Activated CD4-positive, alpha-beta memory T cell treated with anti-CD3 and anti-CD28 coated beads, Interleukin-2, amount 10 ng/mL, durations not matched to agents 7 days and 5 days (primary cell): ENCODE data around the gene LCLAT1. TPM values are rescaled to one million over a fixed set of nuclear protein-coding genes. Genes with fewer than 3 reads are reported as not detected.

Experiments used
- CTCF ChIA-PET: fragments of 350-600 bp; sonication (Branson Sonifier 250); formaldehyde crosslinking; loops from one replicate; lab custom pipeline; 2021; ENCODE audit warnings: antibody characterized with exemption, inconsistent platforms; lab: Charles Lee
- POLR2A ChIA-PET: fragments of 350-600 bp; sonication (Branson Sonifier 250); formaldehyde crosslinking; loops from one replicate; lab custom pipeline; 2021; ENCODE audit warnings: antibody characterized with exemption; lab: Charles Lee
- DNase-seq: peaks from one replicate; pipeline ENCODE4 v3.0.0-alpha.2; 2020
- H3K27ac Mint-ChIP-seq: one replicate; pipeline ENCODE4 v1.8.0; 2021; ENCODE audit warnings: mild to moderate bottlenecking, mixed read lengths
- H3K27me3 Mint-ChIP-seq: one replicate; pipeline ENCODE4 v1.8.0; 2021; ENCODE audit warnings: mixed read lengths
- H3K36me3 Mint-ChIP-seq: one replicate; pipeline ENCODE4 v1.8.0; 2021; ENCODE audit warnings: low read depth, mixed read lengths
- H3K4me1 Mint-ChIP-seq: one replicate; pipeline ENCODE4 v1.8.0; 2021; ENCODE audit warnings: mixed read lengths
- H3K4me3 Mint-ChIP-seq: one replicate; pipeline ENCODE4 v1.8.0; 2021; ENCODE audit warnings: mild to moderate bottlenecking, mixed read lengths
- H3K9me3 Mint-ChIP-seq: one replicate; pipeline ENCODE4 v1.8.0; 2021; ENCODE audit warnings: mixed read lengths
- total RNA-seq, 2 experiments: library from RNA; stranded (reverse); gene quantifications; one replicate each; pipeline ENCODE4 v1.2.3, GENCODE V29; 2021

The LCLAT1 gene
- total RNA-seq, 2 experiments from 2014 or later: 17.0 to 17.6 TPM

DNA sequence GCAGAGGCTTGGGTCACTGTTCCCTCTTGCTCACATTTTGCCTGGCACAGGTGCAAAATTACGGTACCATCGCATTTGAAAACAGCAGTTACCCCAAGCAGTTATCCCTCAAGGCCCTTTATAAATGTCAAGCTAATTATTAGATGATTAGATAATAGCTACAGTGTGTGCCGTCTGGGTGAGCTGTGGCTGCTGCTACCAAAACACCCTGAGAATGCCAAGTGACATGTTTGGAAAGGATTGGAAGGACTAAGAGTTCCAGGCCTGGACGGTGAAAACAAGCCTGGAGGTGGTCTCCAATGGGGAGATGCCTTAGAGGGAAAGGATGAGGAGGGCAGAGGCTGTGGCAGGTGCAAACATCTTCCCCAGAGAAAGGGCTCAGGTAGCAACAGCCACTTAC is 239.6 kb downstream of the LCLAT1 start:
- no peak for DNase-seq
- Mint-ChIP-seq H3K27ac (no peak overlapping the region), H3K36me3 (no peaks in the 10 kb centered on the region), H3K9me3 (no peaks in the 10 kb centered on the region), H3K4me3 (no peak overlapping the region), H3K4me1 (no peaks in the 10 kb centered on the region), H3K27me3 (no peaks in the 10 kb centered on the region)
- POLR2A ChIA-PET: no interaction called here
- CTCF ChIA-PET: interaction anchor here (2.4 to 4.3 kb wide), 2 partner anchors 24 to 478 kb away, joined by 8 to 23 read pairs; no protein-coding TSS in a partner anchor

DNA sequence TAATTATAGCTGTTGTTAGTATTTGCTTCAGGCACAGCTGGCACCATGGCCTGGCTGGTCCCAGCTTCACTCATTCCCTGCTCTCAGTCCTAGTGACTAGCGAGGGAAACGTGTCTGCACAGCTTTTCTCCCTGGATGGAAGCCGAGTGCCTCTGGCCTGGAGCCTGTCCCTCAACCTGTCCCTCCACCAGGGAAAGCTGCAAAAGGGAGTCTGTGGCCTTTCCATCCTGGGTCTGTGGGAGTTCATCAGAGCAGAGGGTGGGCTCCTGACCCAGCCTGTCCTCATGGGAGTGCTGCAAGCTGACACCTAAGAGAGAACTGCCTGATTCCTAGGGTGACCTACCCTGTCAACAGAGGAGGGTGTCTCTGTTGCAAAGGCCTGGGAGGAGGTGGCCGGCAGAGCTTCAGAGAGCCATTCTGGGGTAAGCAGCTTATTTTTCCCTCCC is 241.9 kb downstream of the LCLAT1 start:
- no peak for DNase-seq
- Mint-ChIP-seq H3K27ac (no peak overlapping the region), H3K27me3 (no peaks in the 10 kb centered on the region), H3K36me3 (no peaks in the 10 kb centered on the region), H3K4me3 (no peak overlapping the region), H3K4me1 (no peaks in the 10 kb centered on the region), H3K9me3 (no peaks in the 10 kb centered on the region)
- ChIA-PET CTCF (interaction anchor here (0.8 to 4.3 kb wide), 3 partner anchors 12 to 480 kb away, joined by 3 to 23 read pairs (median 6); no protein-coding TSS in a partner anchor), POLR2A (no interaction called here)

GRCh38 chr2:30689496-30690125 is 242.6 kb downstream of the LCLAT1 start:
- Mint-ChIP-seq H3K4me1 (no peaks in the 10 kb centered on the region), H3K4me3 (no peak overlapping the region), H3K36me3 (no peaks in the 10 kb centered on the region), H3K27me3 (no peaks in the 10 kb centered on the region), H3K9me3 (no peaks in the 10 kb centered on the region), H3K27ac (no peak overlapping the region)
- DNase-seq: no peak
- POLR2A ChIA-PET: no interaction called here
- CTCF ChIA-PET: interaction anchor here (1.0 to 4.3 kb wide), 2 partner anchors 11 to 21 kb away, joined by 3 to 23 read pairs; no protein-coding TSS in a partner anchor

DNA sequence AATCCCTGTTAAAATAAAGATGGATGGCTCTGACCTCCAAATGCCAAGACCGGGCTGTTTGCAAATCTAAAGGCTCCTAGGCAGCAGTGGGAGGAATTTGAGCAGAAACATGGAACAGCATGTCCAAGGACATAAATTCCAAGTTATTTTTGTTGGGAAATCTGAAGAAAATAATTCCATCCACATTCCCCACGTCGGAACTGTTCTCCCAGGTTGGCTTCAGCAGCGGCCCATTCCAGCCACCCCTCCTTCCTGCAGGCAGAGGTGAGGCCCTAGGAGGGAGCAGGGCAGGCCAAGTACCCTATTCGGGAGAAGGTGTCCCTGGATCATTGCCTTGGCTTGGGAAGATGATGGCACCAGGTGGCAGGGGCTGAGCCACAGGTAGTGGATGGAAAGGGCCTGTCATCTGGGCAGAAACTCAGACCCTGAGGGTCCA is 243.1 kb downstream of the LCLAT1 start:
- peaks cover 3% of the 10 kb centered on the region for H3K27me3 Mint-ChIP-seq
- H3K4me1 Mint-ChIP-seq: no peaks in the 10 kb centered on the region
- no peak for DNase-seq
- H3K27ac Mint-ChIP-seq: no peak overlapping the region
- ChIA-PET POLR2A (no interaction called here), CTCF (no interaction called here)
- no peaks in the 10 kb centered on the region for H3K36me3 Mint-ChIP-seq
- H3K9me3 Mint-ChIP-seq: no peaks in the 10 kb centered on the region
- no peak overlapping the region for H3K4me3 Mint-ChIP-seq

- no peaks in the 10 kb centered on the region for H3K4me1 Mint-ChIP-seq
- no peaks in the 10 kb centered on the region for H3K36me3 Mint-ChIP-seq
- no peak overlapping the region for H3K27ac Mint-ChIP-seq
- no peak for DNase-seq
- H3K9me3 Mint-ChIP-seq: no peaks in the 10 kb centered on the region
- CTCF ChIA-PET: interaction anchor here (2.9 to 4.2 kb wide), 2 partner anchors 20 to 527 kb away, joined by 16 to 19 read pairs; no protein-coding TSS in a partner anchor
- POLR2A ChIA-PET: no interaction called here
- H3K27me3 Mint-ChIP-seq: peaks cover 3% of the 10 kb centered on the region
- H3K4me3 Mint-ChIP-seq: no peak overlapping the region
Measured at GRCh38 chr2:30691091-30691947, 244.3 kb downstream of the LCLAT1 start.

GRCh38 chr2:30691948-30692828 is 245.1 kb downstream of the LCLAT1 start:
- no peak for DNase-seq
- Mint-ChIP-seq H3K27ac (no peak overlapping the region), H3K4me1 (no peaks in the 10 kb centered on the region), H3K27me3 (peaks cover 3% of the 10 kb centered on the region), H3K9me3 (no peaks in the 10 kb centered on the region), H3K36me3 (no peaks in the 10 kb centered on the region), H3K4me3 (no peak overlapping the region)
- ChIA-PET CTCF (interaction anchor here (1.4 to 4.2 kb wide), 4 partner anchors 10 to 528 kb away, joined by 3 to 19 read pairs (median 13); no protein-coding TSS in a partner anchor), POLR2A (no interaction called here)

DNA sequence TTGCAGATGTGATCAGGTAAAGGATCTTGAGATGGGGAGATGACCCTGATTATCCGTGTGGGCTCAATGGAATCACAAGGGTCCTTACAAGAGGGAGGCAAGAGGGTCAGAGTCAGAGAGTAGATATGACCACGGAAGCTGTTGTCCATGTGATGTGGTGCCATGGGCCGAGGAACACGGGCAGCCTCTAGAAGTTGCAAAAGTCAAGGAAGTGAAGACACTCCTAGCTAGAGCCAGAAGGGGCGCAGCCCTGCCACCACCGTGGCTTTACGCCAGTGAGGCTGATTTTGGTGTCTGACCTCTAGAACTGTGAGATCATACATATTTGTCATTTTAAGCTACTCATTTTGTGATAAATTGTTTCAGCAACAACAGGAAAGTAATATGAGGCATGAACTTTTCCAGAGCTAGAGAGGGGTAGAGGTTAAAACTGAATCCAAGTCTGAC is 245.8 kb downstream of the LCLAT1 start:
- H3K9me3 Mint-ChIP-seq: no peaks in the 10 kb centered on the region
- peaks cover 3% of the 10 kb centered on the region for H3K27me3 Mint-ChIP-seq
- ChIA-PET POLR2A (no interaction called here), CTCF (interaction anchor here (1.4 to 4.2 kb wide), 4 partner anchors 10 to 528 kb away, joined by 3 to 19 read pairs (median 13); no protein-coding TSS in a partner anchor)
- H3K36me3 Mint-ChIP-seq: no peaks in the 10 kb centered on the region
- H3K4me3 Mint-ChIP-seq: no peak overlapping the region
- no peak for DNase-seq
- H3K27ac Mint-ChIP-seq: no peak overlapping the region
- H3K4me1 Mint-ChIP-seq: no peaks in the 10 kb centered on the region

Other genes starting within 250 kb of the LCLAT1 start
- 100 to 1,000 TPM; 105 to 110 TPM for gene LBH, start 215.7 kb upstream of the LCLAT1 start, total RNA-seq